HEK293 (cell line): ENCODE measurements around the gene ABR.

ENCODE experiments used
- CTCF ChIA-PET: fragments of 350-600 bp; formaldehyde crosslinking; extraction: SDS; loops from one replicate; lab custom pipeline; 2021; ENCODE audit warnings: antibody characterized with exemption; lab: Yijun Ruan, JAX
- POLR2A ChIA-PET: fragments of 300-600 bp; formaldehyde crosslinking; extraction: SDS; loops from one replicate; lab custom pipeline; 2020; ENCODE audit warnings: antibody characterized with exemption, inconsistent platforms; lab: Yijun Ruan, JAX
- H3K27ac ChIP-seq: fragments of 200-500 bp; sonication (Bioruptor generic); 2 replicates; pipeline ENCODE4 v1.5.1; 2014; ENCODE audit warnings: low read depth, low read length, control low read depth, inconsistent platforms; ENCODE audit errors: extremely low read depth
- H3K36me3 ChIP-seq, 2 experiments: fragments of 200-500 bp in 1 of 2; sonication (Bioruptor generic) in 1 of 2; 1 replicate in 1 of 2; 2 replicates in 1 of 2; pipeline ENCODE4 v1.5.1; 2014 to 2017; ENCODE audit warnings: inconsistent platforms in 2 of 2, low read length in 2 of 2; ENCODE audit not compliant: control insufficient read depth in 2 of 2, insufficient read depth in 1 of 2
- H3K4me1 ChIP-seq: fragments of 200-500 bp; sonication (Bioruptor generic); 2 replicates; pipeline ENCODE4 v1.5.1; 2014; ENCODE audit warnings: mild to moderate bottlenecking, low read length, inconsistent platforms; ENCODE audit not compliant: control insufficient read depth, insufficient read depth
- H3K4me3 ChIP-seq: 2 replicates; pipeline ENCODE4 v1.5.1; 2011; ENCODE audit warnings: low read depth, mild to moderate bottlenecking, control low read depth, low read length, moderate library complexity
- H3K9me3 ChIP-seq: fragments of 200-500 bp; sonication (Bioruptor generic); 2 replicates; pipeline ENCODE4 v1.5.1; 2014; ENCODE audit warnings: low read depth, low read length, inconsistent platforms; ENCODE audit not compliant: control insufficient read depth, insufficient read depth
- FEZF1 ChIP-seq: fragments of 450-650 bp; formaldehyde crosslinking; IDR thresholded peaks from 2 replicates; pipeline ENCODE4 v1.5.1; 2016; ENCODE audit warnings: missing biosample characterization, missing genetic modification characterization
- GLIS1 ChIP-seq: fragments of 450-650 bp; formaldehyde crosslinking; IDR thresholded peaks from 2 replicates; pipeline ENCODE4 v1.5.1; 2016; ENCODE audit warnings: missing biosample characterization, missing genetic modification characterization
- GLIS2 ChIP-seq: fragments of 450-650 bp; formaldehyde crosslinking; IDR thresholded peaks from 2 replicates; pipeline ENCODE4 v1.5.1; 2016; ENCODE audit warnings: missing biosample characterization, missing genetic modification characterization
- IKZF3 ChIP-seq: fragments of 450-650 bp; IDR thresholded peaks from 2 replicates; pipeline ENCODE4 v1.5.0; 2018; ENCODE audit warnings: missing biosample characterization, mild to moderate bottlenecking, missing genetic modification characterization, moderate library complexity
- SP2 ChIP-seq: fragments of 450-650 bp; formaldehyde crosslinking; IDR thresholded peaks from 2 replicates; pipeline ENCODE4 v1.5.1; 2016; ENCODE audit warnings: missing biosample characterization, missing genetic modification characterization
- WT1 ChIP-seq: fragments of 450-650 bp; formaldehyde crosslinking; IDR thresholded peaks from 2 replicates; pipeline ENCODE4 v1.5.1; 2016; ENCODE audit warnings: missing biosample characterization, missing genetic modification characterization
- ZEB2 ChIP-seq: fragments of 450-650 bp; formaldehyde crosslinking; IDR thresholded peaks from 2 replicates; pipeline ENCODE4 v1.5.1; 2016; ENCODE audit warnings: missing biosample characterization, missing genetic modification characterization
- ZFHX2 ChIP-seq: fragments of 450-650 bp; formaldehyde crosslinking; conservative IDR thresholded peaks from 2 replicates; pipeline ENCODE4 v1.5.1; 2016; ENCODE audit warnings: missing biosample characterization, missing genetic modification characterization
- ZFP69B ChIP-seq: fragments of 450-650 bp; formaldehyde crosslinking; IDR thresholded peaks from 2 replicates; pipeline ENCODE4 v1.5.1; 2016; ENCODE audit warnings: missing biosample characterization, missing genetic modification characterization
- ZIC2 ChIP-seq: fragments of 450-650 bp; formaldehyde crosslinking; IDR thresholded peaks from 2 replicates; pipeline ENCODE4 v1.5.1; 2016; ENCODE audit warnings: missing biosample characterization, missing genetic modification characterization
- ZNF174 ChIP-seq: fragments of 450-650 bp; formaldehyde crosslinking; IDR thresholded peaks from 2 replicates; pipeline ENCODE4 v1.5.0; 2017; ENCODE audit warnings: missing biosample characterization, mild to moderate bottlenecking, missing genetic modification characterization
- ZNF211 ChIP-seq: fragments of 450-650 bp; formaldehyde crosslinking; IDR thresholded peaks from 2 replicates; pipeline ENCODE4 v1.5.1; 2016; ENCODE audit warnings: low read depth, missing biosample characterization, missing genetic modification characterization
- ZNF221 ChIP-seq: fragments of 450-650 bp; formaldehyde crosslinking; IDR thresholded peaks from 2 replicates; pipeline ENCODE4 v1.5.1; 2017; ENCODE audit warnings: missing biosample characterization, missing genetic modification characterization, borderline replicate concordance
- ZNF423 ChIP-seq: fragments of 450-650 bp; formaldehyde crosslinking; IDR thresholded peaks from 2 replicates; pipeline ENCODE4 v1.5.1; 2016; ENCODE audit warnings: missing biosample characterization, missing genetic modification characterization
- ZNF426 ChIP-seq: fragments of 450-650 bp; formaldehyde crosslinking; IDR thresholded peaks from 2 replicates; pipeline ENCODE4 v1.5.1; 2017; ENCODE audit warnings: missing biosample characterization, missing genetic modification characterization, mild to moderate bottlenecking, inconsistent platforms, moderate library complexity
- ZNF488 ChIP-seq: fragments of 450-650 bp; formaldehyde crosslinking; IDR thresholded peaks from 2 replicates; pipeline ENCODE4 v1.5.1; 2016; ENCODE audit warnings: missing biosample characterization, missing genetic modification characterization
- ZNF501 ChIP-seq: fragments of 450-650 bp; formaldehyde crosslinking; IDR thresholded peaks from 2 replicates; pipeline ENCODE4 v1.5.1; 2016; ENCODE audit warnings: missing biosample characterization, missing genetic modification characterization
- ZNF580 ChIP-seq: fragments of 450-650 bp; formaldehyde crosslinking; IDR thresholded peaks from 2 replicates; pipeline ENCODE4 v1.5.1; 2016; ENCODE audit warnings: missing biosample characterization, missing genetic modification characterization
- ZNF610 ChIP-seq: fragments of 450-650 bp; formaldehyde crosslinking; IDR thresholded peaks from 2 replicates; pipeline ENCODE4 v1.5.1; 2016; ENCODE audit warnings: missing biosample characterization, missing genetic modification characterization, borderline replicate concordance
- ZNF670 ChIP-seq: fragments of 450-650 bp; formaldehyde crosslinking; IDR thresholded peaks from 2 replicates; pipeline ENCODE4 v1.5.1; 2016; ENCODE audit warnings: missing biosample characterization, missing genetic modification characterization, low read depth
- ZNF707 ChIP-seq: fragments of 450-650 bp; formaldehyde crosslinking; IDR thresholded peaks from 2 replicates; pipeline ENCODE4 v1.5.1; 2016; ENCODE audit warnings: missing biosample characterization, missing genetic modification characterization
- ZNF791 ChIP-seq: fragments of 450-650 bp; formaldehyde crosslinking; IDR thresholded peaks from 2 replicates; pipeline ENCODE4 v1.5.1; 2016; ENCODE audit warnings: missing biosample characterization, missing genetic modification characterization
- TF ChIP-seq, protein P1 (sequence below): fragments of 450-650 bp; IDR thresholded peaks from 2 replicates; pipeline ENCODE4 v1.5.1; 2018; ENCODE audit warnings: missing biosample characterization, mild to moderate bottlenecking, missing genetic modification characterization
- TF ChIP-seq, protein P2 (sequence below): fragments of 450-650 bp; formaldehyde crosslinking; IDR thresholded peaks from 2 replicates; pipeline ENCODE4 v1.5.1; 2016; ENCODE audit warnings: missing biosample characterization, missing genetic modification characterization
- TF ChIP-seq, protein P3 (sequence below): fragments of 450-650 bp; formaldehyde crosslinking; IDR thresholded peaks from 2 replicates; pipeline ENCODE4 v1.5.1; 2016; ENCODE audit warnings: missing biosample characterization, missing genetic modification characterization
- TF ChIP-seq, protein P4 (sequence below): fragments of 450-650 bp; formaldehyde crosslinking; IDR thresholded peaks from 2 replicates; pipeline ENCODE4 v1.5.1; 2016; ENCODE audit warnings: missing biosample characterization, missing genetic modification characterization, borderline replicate concordance

ABR gene

GRCh38 chr17:1229349-1229899 is 49.6 kb upstream of the ABR start (continued):
- TF ChIP-seq, protein P1, sequence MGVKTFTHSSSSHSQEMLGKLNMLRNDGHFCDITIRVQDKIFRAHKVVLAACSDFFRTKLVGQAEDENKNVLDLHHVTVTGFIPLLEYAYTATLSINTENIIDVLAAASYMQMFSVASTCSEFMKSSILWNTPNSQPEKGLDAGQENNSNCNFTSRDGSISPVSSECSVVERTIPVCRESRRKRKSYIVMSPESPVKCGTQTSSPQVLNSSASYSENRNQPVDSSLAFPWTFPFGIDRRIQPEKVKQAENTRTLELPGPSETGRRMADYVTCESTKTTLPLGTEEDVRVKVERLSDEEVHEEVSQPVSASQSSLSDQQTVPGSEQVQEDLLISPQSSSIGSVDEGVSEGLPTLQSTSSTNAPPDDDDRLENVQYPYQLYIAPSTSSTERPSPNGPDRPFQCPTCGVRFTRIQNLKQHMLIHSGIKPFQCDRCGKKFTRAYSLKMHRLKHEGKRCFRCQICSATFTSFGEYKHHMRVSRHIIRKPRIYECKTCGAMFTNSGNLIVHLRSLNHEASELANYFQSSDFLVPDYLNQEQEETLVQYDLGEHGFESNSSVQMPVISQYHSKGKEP (tag by site-specific recombination), result no peak
- TF ChIP-seq ZNF791 (no peak), ZNF670 (tag by site-specific recombination) (no peak), ZNF501 (tag by site-specific recombination) (no peak), ZNF426 (tag by site-specific recombination) (no peak)

DNA sequence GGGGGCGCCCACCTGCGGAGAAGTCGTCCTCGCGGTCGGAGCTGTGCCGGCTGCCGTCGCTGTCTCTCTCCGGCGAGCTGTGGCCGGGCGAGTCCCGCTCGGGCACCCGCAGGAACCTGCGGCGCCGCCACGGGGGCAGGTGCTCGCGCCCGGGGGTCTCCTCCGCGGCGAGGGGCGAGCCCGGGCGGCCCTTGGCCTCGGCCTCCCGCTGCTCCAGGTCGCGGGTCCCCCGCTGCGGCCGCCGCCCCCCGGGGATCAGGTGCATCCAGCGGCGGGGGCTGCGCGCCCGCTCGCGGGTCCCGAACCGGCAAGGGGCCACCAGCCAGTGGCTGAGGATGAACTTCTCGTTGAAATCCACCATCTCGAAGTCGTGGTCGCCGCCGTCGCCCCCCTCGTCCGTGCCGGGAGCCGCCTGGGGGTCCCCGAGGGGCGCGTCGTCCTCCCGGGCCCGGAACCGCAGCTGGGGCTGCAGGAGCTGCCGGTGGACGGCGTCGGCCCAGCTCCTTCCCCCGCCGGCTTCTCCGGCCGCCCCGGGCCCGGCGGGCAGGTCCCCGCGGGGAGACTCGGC is 49.1 kb upstream of the ABR start:
- peak overlapping the region; percentile 67 for H3K4me3 ChIP-seq
- no peaks in the 10 kb centered on the region for H3K9me3 ChIP-seq
- H3K27ac ChIP-seq, result peak overlapping the region; percentile 90
- ChIA-PET POLR2A (interaction anchor here (0.9 to 1.8 kb wide), 12 partner anchors 8 to 118 kb away, joined by 3 to 7 read pairs (median 4); no protein-coding TSS in a partner anchor), CTCF (interaction anchor here (0.6 to 1.5 kb wide), 6 partner anchors 10 to 424 kb away, joined by 3 to 5 read pairs (median 4); no protein-coding TSS in a partner anchor)
- TF ChIP-seq ZNF423 (tag by site-specific recombination) (0 out of 2 replicates have a peak, but pooled peaks have one; percentile 26), ZNF791 (no peak), IKZF3 (tag by site-specific recombination) (no peak), GLIS2 (tag by site-specific recombination) (peak; percentile 64; the same call in 1 of the 2 replicates), ZNF211 (tag by site-specific recombination) (no peak), ZNF488 (no peak), FEZF1 (tag by site-specific recombination) (no peak), ZEB2 (tag by site-specific recombination) (no peak), ZNF580 (no peak), ZNF610 (tag by site-specific recombination) (no peak), ZFP69B (no peak), ZNF707 (tag by site-specific recombination) (no peak), WT1 (tag by site-specific recombination) (no peak), SP2 (no peak), ZIC2 (tag by site-specific recombination) (peak; percentile 6; the same call in 1 of the 2 replicates), ZFHX2 (tag by site-specific recombination) (no peak), ZNF221 (tag by site-specific recombination) (no peak), ZNF174 (tag by site-specific recombination) (no peak), GLIS1 (tag by site-specific recombination) (peak; percentile 43; the same call in 1 of the 2 replicates)
- TF ChIP-seq, protein P2, sequence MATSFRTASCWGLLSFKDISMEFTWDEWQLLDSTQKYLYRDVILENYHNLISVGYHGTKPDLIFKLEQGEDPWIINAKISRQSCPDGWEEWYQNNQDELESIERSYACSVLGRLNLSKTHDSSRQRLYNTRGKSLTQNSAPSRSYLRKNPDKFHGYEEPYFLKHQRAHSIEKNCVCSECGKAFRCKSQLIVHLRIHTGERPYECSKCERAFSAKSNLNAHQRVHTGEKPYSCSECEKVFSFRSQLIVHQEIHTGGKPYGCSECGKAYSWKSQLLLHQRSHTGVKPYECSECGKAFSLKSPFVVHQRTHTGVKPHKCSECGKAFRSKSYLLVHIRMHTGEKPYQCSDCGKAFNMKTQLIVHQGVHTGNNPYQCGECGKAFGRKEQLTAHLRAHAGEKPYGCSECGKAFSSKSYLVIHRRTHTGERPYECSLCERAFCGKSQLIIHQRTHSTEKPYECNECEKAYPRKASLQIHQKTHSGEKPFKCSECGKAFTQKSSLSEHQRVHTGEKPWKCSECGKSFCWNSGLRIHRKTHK, result no peak
- TF ChIP-seq, protein P3, sequence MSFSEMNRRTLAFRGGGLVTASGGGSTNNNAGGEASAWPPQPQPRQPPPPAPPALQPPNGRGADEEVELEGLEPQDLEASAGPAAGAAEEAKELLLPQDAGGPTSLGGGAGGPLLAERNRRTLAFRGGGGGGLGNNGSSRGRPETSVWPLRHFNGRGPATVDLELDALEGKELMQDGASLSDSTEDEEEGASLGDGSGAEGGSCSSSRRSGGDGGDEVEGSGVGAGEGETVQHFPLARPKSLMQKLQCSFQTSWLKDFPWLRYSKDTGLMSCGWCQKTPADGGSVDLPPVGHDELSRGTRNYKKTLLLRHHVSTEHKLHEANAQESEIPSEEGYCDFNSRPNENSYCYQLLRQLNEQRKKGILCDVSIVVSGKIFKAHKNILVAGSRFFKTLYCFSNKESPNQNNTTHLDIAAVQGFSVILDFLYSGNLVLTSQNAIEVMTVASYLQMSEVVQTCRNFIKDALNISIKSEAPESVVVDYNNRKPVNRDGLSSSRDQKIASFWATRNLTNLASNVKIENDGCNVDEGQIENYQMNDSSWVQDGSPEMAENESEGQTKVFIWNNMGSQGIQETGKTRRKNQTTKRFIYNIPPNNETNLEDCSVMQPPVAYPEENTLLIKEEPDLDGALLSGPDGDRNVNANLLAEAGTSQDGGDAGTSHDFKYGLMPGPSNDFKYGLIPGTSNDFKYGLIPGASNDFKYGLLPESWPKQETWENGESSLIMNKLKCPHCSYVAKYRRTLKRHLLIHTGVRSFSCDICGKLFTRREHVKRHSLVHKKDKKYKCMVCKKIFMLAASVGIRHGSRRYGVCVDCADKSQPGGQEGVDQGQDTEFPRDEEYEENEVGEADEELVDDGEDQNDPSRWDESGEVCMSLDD (tag by site-specific recombination), result no peak
- TF ChIP-seq, protein P4, sequence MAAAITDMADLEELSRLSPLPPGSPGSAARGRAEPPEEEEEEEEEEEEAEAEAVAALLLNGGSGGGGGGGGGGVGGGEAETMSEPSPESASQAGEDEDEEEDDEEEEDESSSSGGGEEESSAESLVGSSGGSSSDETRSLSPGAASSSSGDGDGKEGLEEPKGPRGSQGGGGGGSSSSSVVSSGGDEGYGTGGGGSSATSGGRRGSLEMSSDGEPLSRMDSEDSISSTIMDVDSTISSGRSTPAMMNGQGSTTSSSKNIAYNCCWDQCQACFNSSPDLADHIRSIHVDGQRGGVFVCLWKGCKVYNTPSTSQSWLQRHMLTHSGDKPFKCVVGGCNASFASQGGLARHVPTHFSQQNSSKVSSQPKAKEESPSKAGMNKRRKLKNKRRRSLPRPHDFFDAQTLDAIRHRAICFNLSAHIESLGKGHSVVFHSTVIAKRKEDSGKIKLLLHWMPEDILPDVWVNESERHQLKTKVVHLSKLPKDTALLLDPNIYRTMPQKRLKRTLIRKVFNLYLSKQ (tag by site-specific recombination), result no peak
- H3K4me1 ChIP-seq, result peaks cover 6% of the 10 kb centered on the region
- H3K36me3 ChIP-seq, result peaks cover 0 to 14% of the 10 kb centered on the region in 2 experiments; a peak in 2 of 3 replicates
